ENCODE measurements around the gene MMD. TPM values are rescaled to one million over a fixed set of nuclear protein-coding genes. Genes with fewer than 3 reads are reported as not detected.
"Not testable (repeated sequence)": the region's sequence is repeated elsewhere in the genome, so short reads cannot be mapped to it uniquely, and the experiment has no call there.

MMD gene
- total and polyA plus RNA-seq, 2 donors from 2014 or later, result 6.4 to 9.9 TPM

GRCh38 chr17:55391244-55391757 lies 30.3 kb downstream of the MMD start:
- H3K27me3 ChIP-seq (ENCODE audit: control insufficient read depth, insufficient read depth, low read length), result no peaks in the 10 kb centered on the region
- no peak for DNase-seq
- intact Hi-C loops (cut with DNase I), result no loop called here
- no peak overlapping the region for H3K4me3 ChIP-seq (ENCODE audit: low read length in 3 of 3)
- H3K9ac ChIP-seq (ENCODE audit: low read length in 3 of 3), result no peak overlapping the region
- TF ChIP-seq CTCF (IDR thresholded peaks at IDR 0.05; ENCODE audit: borderline replicate concordance, extremely low read depth, insufficient read depth), result no peak
- no peaks in the 10 kb centered on the region for H3K36me3 ChIP-seq (ENCODE audit: control insufficient read depth in 2 of 3, insufficient read depth in 3 of 3, low read length in 3 of 3)
- no peak for FAIRE-seq
- no peak overlapping the region for H3K27ac ChIP-seq (ENCODE audit: low read depth in 2 of 2, low read length in 2 of 2)
- peaks cover 0 to 8% (median 0%) of the 10 kb centered on the region in 3 donors for H3K4me1 ChIP-seq (ENCODE audit: control insufficient read depth in 2 of 3, insufficient read depth in 2 of 3, low read depth in 1 of 3, low read length in 3 of 3)
- H3K9me3 ChIP-seq (ENCODE audit: control insufficient read depth in 2 of 3, insufficient read depth in 1 of 3, low read length in 3 of 3), result no peaks in the 10 kb centered on the region

GRCh38 chr17:55390364-55390977 lies 31.2 kb downstream of the MMD start:
- H3K9ac ChIP-seq (ENCODE audit: low read length in 3 of 3), result no peak overlapping the region
- intact Hi-C loops (cut with DNase I), result no loop called here
- no peak for TF ChIP-seq CTCF (IDR thresholded peaks at IDR 0.05; ENCODE audit: borderline replicate concordance, extremely low read depth, insufficient read depth)
- no peaks in the 10 kb centered on the region for H3K36me3 ChIP-seq (ENCODE audit: control insufficient read depth in 2 of 3, insufficient read depth in 3 of 3, low read length in 3 of 3)
- H3K4me3 ChIP-seq (ENCODE audit: low read length in 3 of 3), result no peak overlapping the region
- H3K27ac ChIP-seq (ENCODE audit: low read depth in 2 of 2, low read length in 2 of 2), result no peak overlapping the region
- peaks cover 0 to 8% (median 0%) of the 10 kb centered on the region in 3 donors for H3K4me1 ChIP-seq (ENCODE audit: control insufficient read depth in 2 of 3, insufficient read depth in 2 of 3, low read depth in 1 of 3, low read length in 3 of 3)
- H3K27me3 ChIP-seq (ENCODE audit: control insufficient read depth, insufficient read depth, low read length), result no peaks in the 10 kb centered on the region
- no peak for DNase-seq
- FAIRE-seq, result peak; percentile 77
- no peaks in the 10 kb centered on the region for H3K9me3 ChIP-seq (ENCODE audit: control insufficient read depth in 2 of 3, insufficient read depth in 1 of 3, low read length in 3 of 3)

GRCh38 chr17:55389715-55390114 lies 31.9 kb downstream of the MMD start:
- H3K9me3 ChIP-seq (ENCODE audit: control insufficient read depth in 2 of 3, insufficient read depth in 1 of 3, low read length in 3 of 3); H3K9ac ChIP-seq (ENCODE audit: low read length in 3 of 3); H3K4me3 ChIP-seq (ENCODE audit: low read length in 3 of 3); DNase-seq; H3K27me3 ChIP-seq (ENCODE audit: control insufficient read depth, insufficient read depth, low read length); FAIRE-seq; intact Hi-C loops (cut with DNase I); H3K36me3 ChIP-seq (ENCODE audit: control insufficient read depth in 2 of 3, insufficient read depth in 3 of 3, low read length in 3 of 3); H3K4me1 ChIP-seq (ENCODE audit: control insufficient read depth in 2 of 3, insufficient read depth in 2 of 3, low read depth in 1 of 3, low read length in 3 of 3); H3K27ac ChIP-seq (ENCODE audit: low read depth in 2 of 2, low read length in 2 of 2): not testable (repeated sequence)

- Histone ChIP-seq H3K4me3 (ENCODE audit: low read length in 3 of 3) (no peak overlapping the region), H3K36me3 (ENCODE audit: control insufficient read depth in 2 of 3, insufficient read depth in 3 of 3, low read length in 3 of 3) (no peaks in the 10 kb centered on the region), H3K27me3 (ENCODE audit: control insufficient read depth, insufficient read depth, low read length) (no peaks in the 10 kb centered on the region), H3K27ac (ENCODE audit: low read depth in 2 of 2, low read length in 2 of 2) (no peak overlapping the region), H3K9me3 (ENCODE audit: control insufficient read depth in 2 of 3, insufficient read depth in 1 of 3, low read length in 3 of 3) (no peaks in the 10 kb centered on the region), H3K9ac (ENCODE audit: low read length in 3 of 3) (no peak overlapping the region), H3K4me1 (ENCODE audit: control insufficient read depth in 2 of 3, insufficient read depth in 2 of 3, low read depth in 1 of 3, low read length in 3 of 3) (peaks cover 0 to 1% (median 0%) of the 10 kb centered on the region in 3 donors)
- FAIRE-seq, result no peak
- intact Hi-C loops (cut with DNase I), result no loop called here
- DNase-seq, result no peak
- TF ChIP-seq CTCF (IDR thresholded peaks at IDR 0.05; ENCODE audit: borderline replicate concordance, extremely low read depth, insufficient read depth), result no peak
Observed at GRCh38 chr17:55388842-55389241, 32.8 kb downstream of the MMD start.

All from kidney (tissue), 14 donors.